ENCODE results near the gene OVAAL.

OVAAL gene

GRCh38 chr1:180539136-180539535, 19.6 kb upstream of the OVAAL start:
- no peak overlapping the region for H3K27ac ChIP-seq (ENCODE audit: poor library complexity, severe bottlenecking)
- H3K4me1 ChIP-seq (ENCODE audit: insufficient read depth, poor library complexity, severe bottlenecking): no peaks in the 10 kb centered on the region

GRCh38 chr1:180540697-180541594, 17.8 kb upstream of the OVAAL start:
- no peak for DNase-seq (ENCODE audit: low spot score)
- H3K27ac ChIP-seq (ENCODE audit: poor library complexity, severe bottlenecking): no peak overlapping the region
- no peak for TF ChIP-seq CTCF (IDR thresholded peaks at IDR 0.05; ENCODE audit: poor library complexity, severe bottlenecking)

More at GRCh38 chr1:180539136-180539535, 19.6 kb upstream of the OVAAL start:
- Histone ChIP-seq H3K36me3 (ENCODE audit: low read depth) (no peaks in the 10 kb centered on the region), H3K9me3 (ENCODE audit: severe bottlenecking) (no peaks in the 10 kb centered on the region), H3K4me3 (ENCODE audit: severe bottlenecking) (no peak overlapping the region), H3K27me3 (ENCODE audit: insufficient read depth, poor library complexity, severe bottlenecking) (no peaks in the 10 kb centered on the region)
- TF ChIP-seq CTCF (IDR thresholded peaks at IDR 0.05; ENCODE audit: poor library complexity, severe bottlenecking): no peak
- ATAC-seq (ENCODE audit: low read depth) (no peak), DNase-seq (ENCODE audit: low spot score) (no peak)

GRCh38 chr1:180542113-180542837, 16.5 kb upstream of the OVAAL start:
- DNase-seq (ENCODE audit: low spot score): no peak
- no peaks in the 10 kb centered on the region for H3K27me3 ChIP-seq (ENCODE audit: insufficient read depth, poor library complexity, severe bottlenecking)
- no peaks in the 10 kb centered on the region for H3K36me3 ChIP-seq (ENCODE audit: low read depth)
- H3K27ac ChIP-seq (ENCODE audit: poor library complexity, severe bottlenecking): no peak overlapping the region
- no peaks in the 10 kb centered on the region for H3K9me3 ChIP-seq (ENCODE audit: severe bottlenecking)
- no peaks in the 10 kb centered on the region for H3K4me1 ChIP-seq (ENCODE audit: insufficient read depth, poor library complexity, severe bottlenecking)
- no peak for TF ChIP-seq CTCF (IDR thresholded peaks at IDR 0.05; ENCODE audit: poor library complexity, severe bottlenecking)
- no peak for ATAC-seq (ENCODE audit: low read depth)
- no peak overlapping the region for H3K4me3 ChIP-seq (ENCODE audit: severe bottlenecking)

More at GRCh38 chr1:180540697-180541594, 17.8 kb upstream of the OVAAL start:
- Histone ChIP-seq H3K4me3 (ENCODE audit: severe bottlenecking) (no peak overlapping the region), H3K36me3 (ENCODE audit: low read depth) (no peaks in the 10 kb centered on the region), H3K9me3 (ENCODE audit: severe bottlenecking) (no peaks in the 10 kb centered on the region), H3K4me1 (ENCODE audit: insufficient read depth, poor library complexity, severe bottlenecking) (no peaks in the 10 kb centered on the region), H3K27me3 (ENCODE audit: insufficient read depth, poor library complexity, severe bottlenecking) (no peaks in the 10 kb centered on the region)
- ATAC-seq (ENCODE audit: low read depth): no peak

GRCh38 chr1:180542838-180543145, 16.0 kb upstream of the OVAAL start:
- Histone ChIP-seq H3K36me3 (ENCODE audit: low read depth) (no peaks in the 10 kb centered on the region), H3K27me3 (ENCODE audit: insufficient read depth, poor library complexity, severe bottlenecking) (no peaks in the 10 kb centered on the region), H3K4me3 (ENCODE audit: severe bottlenecking) (no peak overlapping the region), H3K9me3 (ENCODE audit: severe bottlenecking) (no peaks in the 10 kb centered on the region), H3K27ac (ENCODE audit: poor library complexity, severe bottlenecking) (no peak overlapping the region), H3K4me1 (ENCODE audit: insufficient read depth, poor library complexity, severe bottlenecking) (no peaks in the 10 kb centered on the region)
- no peak for TF ChIP-seq CTCF (IDR thresholded peaks at IDR 0.05; ENCODE audit: poor library complexity, severe bottlenecking)
- ATAC-seq (ENCODE audit: low read depth) (no peak), DNase-seq (ENCODE audit: low spot score) (no peak)

Measured in RWPE2 (cell line).